Psoas muscle (tissue), 8 donors: ENCODE measurements around the gene LDLR. TPM values are rescaled to one million over a fixed set of nuclear protein-coding genes. Genes with fewer than 3 reads are reported as not detected.
"Not testable (repeated sequence)": the region's sequence is repeated elsewhere in the genome, so short reads cannot be mapped to it uniquely, and the experiment has no call there.

Source experiments
- ATAC-seq, 4 donors: fragments of 200-7000 bp; cut with Tn5 transposase; one replicate each; pipeline ENCODE4 v1.9.1; 2020; ENCODE audit warnings: moderate library complexity in 3 of 4, mild to moderate bottlenecking in 2 of 4
- DNase-seq, 2 donors: peaks; one replicate each; pipeline ENCODE4 v3.0.0-alpha.2; 2020
- H3K27ac ChIP-seq: fragments of 200-600 bp; one replicate; pipeline ENCODE4 v1.8.0; 2022
- H3K27me3 ChIP-seq, 3 donors: fragments of 200-600 bp in 1 of 3; one replicate each; pipeline versions ENCODE4 v1.6.1 to v1.8.0; 2013 to 2022; ENCODE audit warnings: low read length in 2 of 3, mild to moderate bottlenecking in 2 of 3, moderate library complexity in 1 of 3; ENCODE audit not compliant: insufficient read depth in 3 of 3
- H3K36me3 ChIP-seq, 2 donors: fragments of 200-600 bp in 1 of 2; one replicate each; pipeline versions ENCODE4 v1.6.1 to v1.8.0; 2013 to 2022; ENCODE audit warnings: low read depth in 1 of 2, mild to moderate bottlenecking in 1 of 2, moderate library complexity in 1 of 2; ENCODE audit not compliant: insufficient read depth in 1 of 2
- H3K4me1 ChIP-seq: fragments of 200-600 bp; one replicate; pipeline ENCODE4 v1.8.0; 2022
- H3K4me3 ChIP-seq: fragments of 200-600 bp; one replicate; pipeline ENCODE4 v1.8.0; 2022; ENCODE audit warnings: mild to moderate bottlenecking
- H3K9me3 ChIP-seq: fragments of 200-600 bp; one replicate; pipeline ENCODE4 v1.8.0; 2022
- CTCF ChIP-seq: fragments of 200-600 bp; IDR thresholded peaks from one replicate; pipeline ENCODE4 v1.8.0; 2022; ENCODE audit warnings: antibody characterized with exemption
- WGBS, 3 donors: extraction: QIAGEN DNeasy Blood & Tissue Kit; methylation state at CpG; one replicate each; pipeline versions ENCODE4 v1.1.6 to v1.1.7; 2013; 5-methylcytosine and 5-hydroxymethylcytosine counted together
- intact Hi-C, 2 donors: fragments of 100-400 bp; cut with DNase I; formaldehyde crosslinking; loops; one replicate each; pipeline versions ENCODE4 v1.11.0 to v1.14.2; 2022
- polyA plus RNA-seq, 3 donors: library from polyadenylated mRNA; stranded (reverse); fragments of 200-250 nt; gene quantifications; one replicate each; pipeline ENCODE4 v1.2.3, GENCODE V29; 2013
- total RNA-seq, 4 donors: library from RNA; stranded (reverse); fragmentation: NEBNext Ultra II Directional in 2 of 4; extraction: Animal tissue kit (Norgen Biotek cat#: 25700) in 2 of 4; gene quantifications; one replicate each; pipeline versions ENCODE4 v1.2.1 to v1.2.4, GENCODE V29; 2021 to 2023
- donor health status: healthy with polysubstance abuse.
- donor health status: DM: no; HTN: no; CAD: no; lungs with moderate emphysema.
- donor health status: Bipolar disorder and iron deficiency.
- donor health status: healthy.
- donor health status: DM: yes; HTN: yes; CAD: no.
- donor health status: DM: no; HTN: no; CAD: no.
- donor health status: DM: no; HTN: no; CAD: no.
- donor health status: DM: yes; HTN: yes; CAD: no.

The LDLR gene
- total and polyA plus RNA-seq, 7 donors, result 1.7 to 10.1 (median 3.4) TPM

GRCh38 chr19:11066326-11066725 is 22.9 kb upstream of the LDLR start:
- Histone ChIP-seq H3K27ac (no peak overlapping the region), H3K9me3 (no peaks in the 10 kb centered on the region), H3K36me3 (peaks cover 0 to 34% of the 10 kb centered on the region in 2 donors), H3K4me1 (no peaks in the 10 kb centered on the region), H3K27me3 (no peaks in the 10 kb centered on the region), H3K4me3 (no peak overlapping the region)
- DNase-seq (no peak), ATAC-seq (no peak)
- WGBS, 3 donors, result 90 to 93% (median 91%) methylated on average over 5 of the region's 5 CpGs
- no peak for TF ChIP-seq CTCF
- intact Hi-C loops, result no loop called here

GRCh38 chr19:11067356-11068113 is 21.7 kb upstream of the LDLR start:
- 95 to 96% (median 95%) methylated on average over 8 of the region's 8 CpGs for WGBS, 3 donors
- TF ChIP-seq CTCF, result no peak
- no peak for ATAC-seq
- Histone ChIP-seq H3K4me3 (no peak overlapping the region), H3K36me3 (peaks cover 0 to 23% of the 10 kb centered on the region in 2 donors), H3K4me1 (no peaks in the 10 kb centered on the region), H3K27ac (no peak overlapping the region), H3K9me3 (no peaks in the 10 kb centered on the region), H3K27me3 (no peaks in the 10 kb centered on the region)
- no peak for DNase-seq
- intact Hi-C loops, result no loop called here

GRCh38 chr19:11069561-11069960 is 19.7 kb upstream of the LDLR start:
- Histone ChIP-seq H3K4me1 (no peaks in the 10 kb centered on the region), H3K36me3 (peaks cover 0 to 7% of the 10 kb centered on the region in 2 donors), H3K4me3 (no peak overlapping the region), H3K27ac (no peak overlapping the region), H3K27me3 (no peaks in the 10 kb centered on the region), H3K9me3 (no peaks in the 10 kb centered on the region)
- 82 to 88% (median 84%) methylated on average over 9 of the region's 9 CpGs for WGBS, 3 donors
- DNase-seq (no peak), ATAC-seq (no peak)
- no peak for TF ChIP-seq CTCF
- intact Hi-C loops, result no loop called here

DNA sequence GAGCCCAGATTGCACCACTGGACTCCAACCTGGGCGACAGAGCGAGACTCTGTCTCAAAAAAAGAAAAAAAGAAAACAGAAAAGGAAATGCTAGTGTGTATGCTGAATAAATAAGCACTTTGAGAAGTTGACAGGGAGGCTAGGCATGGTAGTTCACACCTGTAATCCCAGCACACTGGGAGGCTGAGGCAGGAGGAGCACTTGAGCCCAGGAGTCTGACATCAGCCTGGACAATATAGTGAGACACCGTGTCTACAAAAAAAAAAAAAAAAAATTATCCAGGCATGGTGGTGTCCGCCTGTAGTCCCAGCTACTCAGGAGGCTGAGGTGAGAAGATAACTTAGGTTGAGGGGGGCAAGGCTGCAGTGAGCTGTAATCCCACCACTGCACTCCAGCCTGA is 19.1 kb upstream of the LDLR start:
- TF ChIP-seq CTCF, result no peak
- ATAC-seq (no peak), DNase-seq (no peak)
- WGBS, 3 donors, result 93 to 97% (median 95%) methylated on average over 4 of the region's 4 CpGs
- Histone ChIP-seq H3K4me1 (no peaks in the 10 kb centered on the region), H3K27ac (no peak overlapping the region), H3K27me3 (no peaks in the 10 kb centered on the region), H3K9me3 (no peaks in the 10 kb centered on the region), H3K4me3 (no peak overlapping the region), H3K36me3 (peaks cover 0 to 7% of the 10 kb centered on the region in 2 donors)
- intact Hi-C loops, result no loop called here

DNA sequence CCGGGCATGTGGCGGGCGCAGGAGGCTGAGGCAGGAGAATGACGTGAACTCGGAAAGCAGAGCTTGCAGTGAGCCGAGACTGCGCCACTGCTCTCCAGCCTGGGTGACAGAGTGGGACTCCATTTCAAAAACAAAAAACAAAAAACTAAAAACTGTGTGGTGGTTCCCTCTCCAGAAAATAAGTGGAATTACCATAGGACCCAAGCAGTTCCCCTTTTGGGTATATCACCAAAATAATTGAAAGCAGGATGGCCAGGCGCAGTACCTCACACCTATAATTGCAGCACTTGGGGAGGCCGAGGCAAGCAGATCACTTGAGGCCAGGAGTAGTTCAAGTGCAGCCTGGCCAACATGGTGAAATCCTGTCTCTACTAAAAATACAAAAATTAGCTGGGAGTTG is 15.7 kb upstream of the LDLR start:
- Histone ChIP-seq H3K27me3 (no peaks in the 10 kb centered on the region), H3K9me3 (no peaks in the 10 kb centered on the region), H3K4me1 (no peaks in the 10 kb centered on the region), H3K4me3 (no peak overlapping the region), H3K27ac (no peak overlapping the region), H3K36me3 (no peaks in the 10 kb centered on the region)
- ATAC-seq, result no peak
- WGBS, 3 donors, result 91 to 96% (median 95%) methylated on average over 9 of the region's 9 CpGs
- DNase-seq, result no peak
- intact Hi-C loops, result no loop called here
- TF ChIP-seq CTCF, result no peak

DNA sequence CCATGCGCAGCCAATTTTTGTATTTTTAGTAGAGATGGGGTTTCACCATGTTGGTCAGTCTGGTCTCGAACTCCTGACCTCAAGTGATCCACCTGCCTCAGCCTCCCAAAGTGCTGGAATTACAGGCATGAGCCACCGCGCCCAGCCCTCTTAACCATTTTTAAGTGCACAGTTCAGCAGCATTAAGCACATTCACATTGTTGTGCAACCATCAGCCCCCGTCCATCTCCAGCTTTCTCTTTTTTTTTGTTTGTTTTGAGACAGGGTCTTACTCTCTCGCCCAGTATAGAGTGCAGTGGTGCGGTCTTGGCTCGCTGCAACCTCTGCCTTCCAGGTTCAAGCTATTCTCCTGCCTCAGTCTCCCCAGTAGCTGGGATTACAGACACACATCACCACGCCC is 12.5 kb upstream of the LDLR start:
- H3K27ac ChIP-seq, intact Hi-C loops, ATAC-seq, H3K4me1 ChIP-seq, H3K4me3 ChIP-seq, DNase-seq, H3K36me3 ChIP-seq, H3K27me3 ChIP-seq, H3K9me3 ChIP-seq: not testable (repeated sequence)
- 90 to 96% (median 93%) methylated on average over 9 of the region's 9 CpGs for WGBS, 3 donors
